ENCODE results near the gene UFD1. TPM values are rescaled to one million over a fixed set of nuclear protein-coding genes. Genes with fewer than 3 reads are reported as not detected.

UFD1 gene
- total and polyA plus RNA-seq, 9 of the 15 experiments (the other 6 are each of a cell fraction or from before 2014, with no cell fraction given): 238 to 645 (median 363) TPM

DNA sequence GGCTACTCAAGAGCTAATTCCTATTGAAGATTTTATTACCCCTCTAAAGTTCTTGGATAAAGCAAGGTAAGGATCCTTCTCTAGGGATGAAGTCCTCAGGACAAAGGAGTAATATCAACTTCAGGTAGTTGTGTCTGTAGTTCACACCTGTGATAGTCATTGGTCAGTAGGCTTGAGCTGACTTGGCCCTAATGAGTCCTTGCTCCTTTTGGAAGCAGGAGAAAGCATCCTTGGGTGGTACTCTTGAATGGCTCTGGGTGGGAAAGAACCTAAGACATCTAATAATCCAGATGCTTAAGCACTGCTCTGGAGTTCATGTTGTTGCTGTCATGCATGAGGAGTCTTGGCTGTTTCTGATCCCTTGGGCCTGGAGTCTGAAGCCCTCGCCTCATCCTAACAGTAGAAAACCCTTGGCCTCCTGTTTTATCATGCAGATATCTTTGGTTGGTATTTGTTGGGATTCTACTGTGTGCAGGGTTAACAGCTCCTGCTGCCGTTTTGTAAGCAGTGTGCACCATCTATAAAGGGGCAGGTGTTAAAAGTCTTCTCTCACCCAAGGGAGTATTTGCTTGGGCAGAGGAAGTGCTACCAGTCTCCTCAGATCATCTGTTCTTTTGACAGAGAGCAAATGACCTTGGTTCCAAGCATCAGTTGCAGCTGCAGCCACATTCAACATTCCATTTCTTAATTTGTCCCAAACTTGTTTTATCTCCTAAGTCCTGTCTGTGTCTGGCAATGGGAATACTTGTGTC, 44.0 kb downstream of the UFD1 start (continued):
- TF ChIP-seq, protein P1, sequence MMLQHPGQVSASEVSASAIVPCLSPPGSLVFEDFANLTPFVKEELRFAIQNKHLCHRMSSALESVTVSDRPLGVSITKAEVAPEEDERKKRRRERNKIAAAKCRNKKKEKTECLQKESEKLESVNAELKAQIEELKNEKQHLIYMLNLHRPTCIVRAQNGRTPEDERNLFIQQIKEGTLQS (IDR thresholded peaks at IDR 0.05): no peak
- TF ChIP-seq, protein P1 (CRISPR knock-in tag; conservative IDR thresholded peaks at IDR 0.05): no peak
- no peak for TF ChIP-seq NCOA4 (IDR thresholded peaks at IDR 0.05; ENCODE audit: partially characterized antibody)
- TF ChIP-seq, protein P2, sequence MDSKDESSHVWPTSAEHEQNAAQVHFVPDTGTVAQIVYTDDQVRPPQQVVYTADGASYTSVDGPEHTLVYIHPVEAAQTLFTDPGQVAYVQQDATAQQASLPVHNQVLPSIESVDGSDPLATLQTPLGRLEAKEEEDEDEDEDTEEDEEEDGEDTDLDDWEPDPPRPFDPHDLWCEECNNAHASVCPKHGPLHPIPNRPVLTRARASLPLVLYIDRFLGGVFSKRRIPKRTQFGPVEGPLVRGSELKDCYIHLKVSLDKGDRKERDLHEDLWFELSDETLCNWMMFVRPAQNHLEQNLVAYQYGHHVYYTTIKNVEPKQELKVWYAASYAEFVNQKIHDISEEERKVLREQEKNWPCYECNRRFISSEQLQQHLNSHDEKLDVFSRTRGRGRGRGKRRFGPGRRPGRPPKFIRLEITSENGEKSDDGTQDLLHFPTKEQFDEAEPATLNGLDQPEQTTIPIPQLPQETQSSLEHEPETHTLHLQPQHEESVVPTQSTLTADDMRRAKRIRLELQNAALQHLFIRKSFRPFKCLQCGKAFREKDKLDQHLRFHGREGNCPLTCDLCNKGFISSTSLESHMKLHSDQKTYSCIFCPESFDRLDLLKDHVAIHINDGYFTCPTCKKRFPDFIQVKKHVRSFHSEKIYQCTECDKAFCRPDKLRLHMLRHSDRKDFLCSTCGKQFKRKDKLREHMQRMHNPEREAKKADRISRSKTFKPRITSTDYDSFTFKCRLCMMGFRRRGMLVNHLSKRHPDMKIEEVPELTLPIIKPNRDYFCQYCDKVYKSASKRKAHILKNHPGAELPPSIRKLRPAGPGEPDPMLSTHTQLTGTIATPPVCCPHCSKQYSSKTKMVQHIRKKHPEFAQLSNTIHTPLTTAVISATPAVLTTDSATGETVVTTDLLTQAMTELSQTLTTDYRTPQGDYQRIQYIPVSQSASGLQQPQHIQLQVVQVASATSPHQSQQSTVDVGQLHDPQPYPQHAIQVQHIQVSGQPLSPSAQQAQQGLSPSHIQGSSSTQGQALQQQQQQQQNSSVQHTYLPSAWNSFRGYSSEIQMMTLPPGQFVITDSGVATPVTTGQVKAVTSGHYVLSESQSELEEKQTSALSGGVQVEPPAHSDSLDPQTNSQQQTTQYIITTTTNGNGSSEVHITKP (IDR thresholded peaks at IDR 0.05; ENCODE audit: partially characterized antibody): no peak
- no peak for TF ChIP-seq TFAM (CRISPR knock-in tag; conservative IDR thresholded peaks at IDR 0.05)
- no peak for TF ChIP-seq SIX5 (IDR thresholded peaks at IDR 0.05; ENCODE audit: borderline replicate concordance in 1 of 2, insufficient read depth in 1 of 2, low read depth in 1 of 2, low read length in 2 of 2)
- TF ChIP-seq, protein P3, sequence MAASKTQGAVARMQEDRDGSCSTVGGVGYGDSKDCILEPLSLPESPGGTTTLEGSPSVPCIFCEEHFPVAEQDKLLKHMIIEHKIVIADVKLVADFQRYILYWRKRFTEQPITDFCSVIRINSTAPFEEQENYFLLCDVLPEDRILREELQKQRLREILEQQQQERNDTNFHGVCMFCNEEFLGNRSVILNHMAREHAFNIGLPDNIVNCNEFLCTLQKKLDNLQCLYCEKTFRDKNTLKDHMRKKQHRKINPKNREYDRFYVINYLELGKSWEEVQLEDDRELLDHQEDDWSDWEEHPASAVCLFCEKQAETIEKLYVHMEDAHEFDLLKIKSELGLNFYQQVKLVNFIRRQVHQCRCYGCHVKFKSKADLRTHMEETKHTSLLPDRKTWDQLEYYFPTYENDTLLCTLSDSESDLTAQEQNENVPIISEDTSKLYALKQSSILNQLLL (CRISPR knock-in tag; IDR thresholded peaks at IDR 0.05; ENCODE audit: borderline replicate concordance): peak; percentile 34; the same call in 1 of the 2 replicates
- TF ChIP-seq ARID2 (IDR thresholded peaks at IDR 0.05): no peak
- TF ChIP-seq, protein P4, sequence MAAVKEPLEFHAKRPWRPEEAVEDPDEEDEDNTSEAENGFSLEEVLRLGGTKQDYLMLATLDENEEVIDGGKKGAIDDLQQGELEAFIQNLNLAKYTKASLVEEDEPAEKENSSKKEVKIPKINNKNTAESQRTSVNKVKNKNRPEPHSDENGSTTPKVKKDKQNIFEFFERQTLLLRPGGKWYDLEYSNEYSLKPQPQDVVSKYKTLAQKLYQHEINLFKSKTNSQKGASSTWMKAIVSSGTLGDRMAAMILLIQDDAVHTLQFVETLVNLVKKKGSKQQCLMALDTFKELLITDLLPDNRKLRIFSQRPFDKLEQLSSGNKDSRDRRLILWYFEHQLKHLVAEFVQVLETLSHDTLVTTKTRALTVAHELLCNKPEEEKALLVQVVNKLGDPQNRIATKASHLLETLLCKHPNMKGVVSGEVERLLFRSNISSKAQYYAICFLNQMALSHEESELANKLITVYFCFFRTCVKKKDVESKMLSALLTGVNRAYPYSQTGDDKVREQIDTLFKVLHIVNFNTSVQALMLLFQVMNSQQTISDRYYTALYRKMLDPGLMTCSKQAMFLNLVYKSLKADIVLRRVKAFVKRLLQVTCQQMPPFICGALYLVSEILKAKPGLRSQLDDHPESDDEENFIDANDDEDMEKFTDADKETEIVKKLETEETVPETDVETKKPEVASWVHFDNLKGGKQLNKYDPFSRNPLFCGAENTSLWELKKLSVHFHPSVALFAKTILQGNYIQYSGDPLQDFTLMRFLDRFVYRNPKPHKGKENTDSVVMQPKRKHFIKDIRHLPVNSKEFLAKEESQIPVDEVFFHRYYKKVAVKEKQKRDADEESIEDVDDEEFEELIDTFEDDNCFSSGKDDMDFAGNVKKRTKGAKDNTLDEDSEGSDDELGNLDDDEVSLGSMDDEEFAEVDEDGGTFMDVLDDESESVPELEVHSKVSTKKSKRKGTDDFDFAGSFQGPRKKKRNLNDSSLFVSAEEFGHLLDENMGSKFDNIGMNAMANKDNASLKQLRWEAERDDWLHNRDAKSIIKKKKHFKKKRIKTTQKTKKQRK (IDR thresholded peaks at IDR 0.05; ENCODE audit: borderline replicate concordance, low read depth, low read length): no peak
- TF ChIP-seq, protein P5, sequence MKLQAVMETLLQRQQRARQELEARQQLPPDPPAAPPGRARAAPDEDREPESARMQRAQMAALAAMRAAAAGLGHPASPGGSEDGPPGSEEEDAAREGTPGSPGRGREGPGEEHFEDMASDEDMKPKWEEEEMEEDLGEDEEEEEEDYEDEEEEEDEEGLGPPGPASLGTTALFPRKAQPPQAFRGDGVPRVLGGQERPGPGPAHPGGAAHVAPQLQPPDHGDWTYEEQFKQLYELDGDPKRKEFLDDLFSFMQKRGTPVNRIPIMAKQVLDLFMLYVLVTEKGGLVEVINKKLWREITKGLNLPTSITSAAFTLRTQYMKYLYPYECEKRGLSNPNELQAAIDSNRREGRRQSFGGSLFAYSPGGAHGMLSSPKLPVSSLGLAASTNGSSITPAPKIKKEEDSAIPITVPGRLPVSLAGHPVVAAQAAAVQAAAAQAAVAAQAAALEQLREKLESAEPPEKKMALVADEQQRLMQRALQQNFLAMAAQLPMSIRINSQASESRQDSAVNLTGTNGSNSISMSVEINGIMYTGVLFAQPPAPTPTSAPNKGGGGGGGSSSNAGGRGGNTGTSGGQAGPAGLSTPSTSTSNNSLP (IDR thresholded peaks at IDR 0.05; ENCODE audit: borderline replicate concordance, low read depth, low read length): no peak
- TF ChIP-seq FUS (optimal IDR thresholded peaks at IDR 0.05; ENCODE audit: low read depth, low read length): no peak
- no peak for TF ChIP-seq GABPB2 (CRISPR knock-in tag; conservative IDR thresholded peaks at IDR 0.05)
- peak; percentile 45 for TF ChIP-seq SETDB1 (IDR thresholded peaks at IDR 0.05; ENCODE audit: low read length)
- TF ChIP-seq SNIP1 (IDR thresholded peaks at IDR 0.05; ENCODE audit: low read depth): no peak
- no peak for TF ChIP-seq WHSC1 (IDR thresholded peaks at IDR 0.05; ENCODE audit: low read length)
